GM18519 (cell line): Measurements from ENCODE around the gene NCOA1.
"Not testable (repeated sequence)": the region's sequence is repeated elsewhere in the genome, so short reads cannot be mapped to it uniquely, and the experiment has no call there.

Source experiments
- ATAC-seq: cut with Tn5 transposase; IDR thresholded peaks from one replicate; pipeline ENCODE4 v1.9.1; 2021; ENCODE audit warnings: mild to moderate bottlenecking, moderate library complexity; ENCODE audit not compliant: unreplicated experiment, low FRiP score

The NCOA1 gene

DNA sequence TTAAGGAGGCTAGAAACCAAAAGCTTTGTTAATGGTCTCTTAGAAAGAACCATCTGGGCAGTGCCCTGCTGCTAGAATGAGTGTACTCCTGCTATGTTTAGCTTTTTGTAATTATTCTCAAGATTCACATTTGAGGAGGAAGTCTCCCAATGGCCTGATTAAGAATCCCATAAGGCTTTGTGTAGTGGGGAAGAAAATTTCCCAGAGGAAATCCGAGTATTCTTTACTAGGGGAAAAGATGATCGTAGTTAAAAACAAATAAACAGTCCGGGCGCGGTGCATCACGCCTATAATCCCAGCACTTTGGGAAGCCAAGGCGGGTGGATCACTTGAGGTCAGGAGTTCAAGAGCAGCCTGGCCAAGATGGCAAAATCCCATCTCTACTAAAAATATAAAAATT, 184.3 kb downstream of the NCOA1 start:
- no peak for ATAC-seq

- ATAC-seq = no peak
Observed at GRCh38 chr2:24676493-24676892, 185.4 kb downstream of the NCOA1 start.

- ATAC-seq = not testable (repeated sequence)
Observed at GRCh38 chr2:24678066-24678465, 187.0 kb downstream of the NCOA1 start.

DNA sequence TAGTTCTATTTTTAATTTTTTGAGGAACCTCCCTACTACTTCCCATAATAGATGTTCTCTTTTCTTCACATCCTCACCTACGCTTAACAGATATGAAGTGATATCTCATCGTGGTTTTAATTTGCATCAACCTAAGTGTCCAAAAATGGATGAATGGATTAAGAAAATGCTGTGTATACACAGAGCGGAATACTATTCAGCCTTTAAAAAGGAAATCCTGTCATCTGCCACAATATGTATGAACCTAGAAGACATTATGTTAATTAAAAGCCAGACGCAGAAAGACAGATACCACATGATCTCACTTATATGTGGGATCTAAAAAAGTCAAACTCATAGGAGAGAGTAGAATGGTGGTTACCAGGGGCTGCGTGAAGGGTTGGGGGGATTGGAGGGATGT, 189.1 kb downstream of the NCOA1 start:
- no peak for ATAC-seq

DNA sequence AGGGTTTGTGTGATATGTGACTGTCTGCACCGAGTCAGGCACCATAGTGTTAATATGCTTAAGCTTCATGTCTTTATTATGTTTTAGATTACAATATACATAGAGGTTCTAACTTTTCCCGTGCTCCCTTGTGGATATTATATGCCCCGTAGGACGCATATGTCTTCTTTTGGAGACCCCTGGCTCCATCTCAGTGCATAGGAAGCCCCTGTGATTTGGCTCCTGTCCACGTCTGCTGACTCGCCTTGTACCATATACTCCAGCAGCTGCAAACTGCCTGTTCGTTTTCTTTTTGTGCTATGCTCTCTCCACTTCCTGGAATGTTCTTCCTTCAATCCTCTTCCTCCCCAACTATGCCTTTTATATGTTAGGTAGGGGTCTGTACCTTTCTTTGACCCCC, 191.2 kb downstream of the NCOA1 start:
- ATAC-seq = no peak

- ATAC-seq = no peak
Observed at GRCh38 chr2:24683408-24683807, 192.4 kb downstream of the NCOA1 start.

- no peak for ATAC-seq
Observed at GRCh38 chr2:24690524-24690923, 199.5 kb downstream of the NCOA1 start.

DNA sequence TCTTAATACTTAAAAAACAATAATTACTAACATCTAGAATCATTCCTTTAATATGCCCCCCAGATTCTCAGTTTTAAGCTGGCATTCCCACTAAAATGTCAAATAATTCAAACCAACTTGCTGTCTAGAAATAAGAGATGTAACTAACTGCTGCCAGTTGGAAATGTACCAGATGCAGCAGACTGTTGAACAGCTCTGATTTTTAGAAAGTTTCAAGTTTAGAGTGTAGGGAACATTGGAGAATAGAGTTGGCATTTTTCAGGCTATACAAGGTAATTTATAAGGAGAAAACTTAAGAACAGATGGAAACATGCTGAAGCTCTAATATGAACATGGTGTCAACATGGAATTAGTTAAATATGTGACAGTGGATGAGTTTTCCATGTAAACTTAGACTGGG, 200.8 kb downstream of the NCOA1 start:
- ATAC-seq = no peak

- no peak for ATAC-seq
Observed at GRCh38 chr2:24697792-24698191, 206.7 kb downstream of the NCOA1 start.

GRCh38 chr2:24702800-24703199, 211.7 kb downstream of the NCOA1 start:
- no peak for ATAC-seq

DNA sequence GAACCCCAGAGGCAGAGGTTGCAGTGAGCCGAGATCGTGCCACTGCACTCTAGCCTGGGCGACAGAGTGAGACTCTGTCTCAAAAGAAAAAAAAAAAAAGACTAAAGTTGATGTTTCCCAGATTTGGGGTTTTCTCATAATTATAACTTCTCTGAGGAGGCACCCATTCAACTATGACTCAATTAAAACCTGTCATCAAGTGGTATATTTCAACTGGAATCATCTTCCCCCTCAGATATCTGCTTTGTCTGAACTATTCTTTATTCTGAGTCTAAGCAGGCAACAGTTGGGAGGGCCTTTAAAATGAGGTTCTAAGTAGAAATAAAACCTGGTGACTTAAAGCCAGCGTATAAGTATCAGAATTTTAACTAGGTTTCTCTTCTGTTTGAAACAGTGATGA, 213.6 kb downstream of the NCOA1 start:
- no peak for ATAC-seq

DNA sequence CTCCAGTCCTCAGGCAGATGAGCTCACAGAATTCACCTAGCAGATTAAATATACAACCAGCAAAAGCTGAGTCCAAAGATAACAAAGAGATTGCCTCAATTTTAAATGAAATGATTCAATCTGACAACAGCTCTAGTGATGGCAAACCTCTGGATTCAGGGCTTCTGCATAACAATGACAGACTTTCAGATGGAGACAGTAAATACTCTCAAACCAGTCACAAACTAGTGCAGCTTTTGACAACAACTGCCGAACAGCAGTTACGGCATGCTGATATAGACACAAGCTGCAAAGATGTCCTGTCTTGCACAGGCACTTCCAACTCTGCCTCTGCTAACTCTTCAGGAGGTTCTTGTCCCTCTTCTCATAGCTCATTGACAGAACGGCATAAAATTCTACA, 216.1 kb downstream of the NCOA1 start:
- no peak for ATAC-seq

DNA sequence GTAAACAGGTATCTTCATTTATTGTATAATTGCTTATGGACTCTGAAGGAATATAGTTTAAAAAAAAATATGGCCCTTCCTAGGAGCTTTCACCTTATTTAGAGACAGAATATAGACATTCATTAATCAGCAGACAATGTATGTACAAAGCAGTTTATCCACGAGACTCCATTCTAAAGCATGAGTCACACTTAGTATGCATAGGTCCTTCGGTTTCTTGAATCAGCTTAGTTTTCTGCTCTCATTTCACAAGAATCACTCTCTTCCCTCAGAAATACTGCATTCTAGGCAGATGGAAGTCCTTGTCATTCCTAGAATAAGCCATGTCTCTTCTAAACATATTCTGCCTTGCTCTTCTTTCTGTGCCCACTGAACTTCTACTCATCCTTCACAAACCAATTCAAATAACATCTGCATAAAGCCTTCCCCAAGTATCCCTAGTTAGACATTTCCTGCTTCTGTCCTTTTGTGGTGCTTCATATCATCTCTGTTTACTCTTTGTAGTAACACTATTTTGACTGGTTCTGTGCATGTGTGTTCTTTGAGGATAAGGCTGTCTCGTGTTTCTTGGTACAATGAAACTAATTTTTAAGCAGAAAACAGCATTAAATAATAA, 217.6 kb downstream of the NCOA1 start:
- no peak for ATAC-seq

DNA sequence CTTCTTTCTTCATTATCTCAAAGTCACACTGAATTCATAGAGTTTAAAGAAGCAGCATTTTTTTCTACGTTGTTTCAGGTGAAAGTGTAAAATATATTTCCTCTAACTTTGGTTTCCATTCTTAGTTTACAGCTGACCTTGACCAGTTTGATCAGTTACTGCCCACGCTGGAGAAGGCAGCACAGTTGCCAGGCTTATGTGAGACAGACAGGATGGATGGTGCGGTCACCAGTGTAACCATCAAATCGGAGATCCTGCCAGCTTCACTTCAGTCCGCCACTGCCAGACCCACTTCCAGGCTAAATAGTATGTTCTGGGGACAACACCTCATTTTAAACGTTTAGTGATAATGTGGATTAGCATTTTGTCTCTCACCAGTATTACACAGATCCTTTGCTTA, 219.8 kb downstream of the NCOA1 start:
- ATAC-seq = no peak

DNA sequence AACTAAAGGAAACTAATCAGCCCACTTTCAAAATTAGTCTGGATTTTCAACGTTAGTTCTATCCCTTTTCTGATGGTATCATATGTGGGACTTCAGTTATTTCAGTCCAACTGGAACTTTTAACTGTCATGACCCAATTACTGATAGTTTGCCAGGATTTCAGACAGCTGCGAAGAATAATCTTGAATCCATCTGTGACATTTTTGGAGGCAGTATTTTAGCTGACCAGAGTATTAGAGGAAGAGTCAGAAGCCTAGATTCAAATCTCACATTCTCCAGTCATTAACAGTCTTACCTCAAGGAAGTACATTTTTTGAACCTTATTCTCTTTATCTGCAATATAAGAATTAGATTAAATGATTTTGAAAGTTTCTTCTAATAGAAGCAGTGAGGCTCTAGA, 220.8 kb downstream of the NCOA1 start:
- ATAC-seq = no peak

DNA sequence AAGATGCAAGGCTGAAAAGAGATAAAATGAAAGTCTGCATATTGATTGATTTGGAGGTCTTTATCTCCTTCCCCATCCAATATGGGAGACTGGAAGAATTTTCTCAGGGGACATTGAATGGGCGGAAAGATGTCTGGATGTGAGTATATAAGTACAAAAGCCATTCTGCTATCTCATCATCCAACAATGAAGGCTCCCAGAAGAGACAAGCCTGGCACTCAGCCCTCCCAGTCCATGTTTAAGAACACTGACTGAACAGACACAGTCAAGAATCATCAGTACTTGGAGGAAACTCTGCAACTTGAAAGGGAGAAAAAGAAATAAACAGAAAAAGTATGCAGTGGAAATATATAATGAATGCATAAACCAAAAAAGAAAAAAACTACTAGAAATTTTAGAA, 221.2 kb downstream of the NCOA1 start:
- no peak for ATAC-seq

- ATAC-seq = no peak
Observed at GRCh38 chr2:24717263-24717951, 226.4 kb downstream of the NCOA1 start.

DNA sequence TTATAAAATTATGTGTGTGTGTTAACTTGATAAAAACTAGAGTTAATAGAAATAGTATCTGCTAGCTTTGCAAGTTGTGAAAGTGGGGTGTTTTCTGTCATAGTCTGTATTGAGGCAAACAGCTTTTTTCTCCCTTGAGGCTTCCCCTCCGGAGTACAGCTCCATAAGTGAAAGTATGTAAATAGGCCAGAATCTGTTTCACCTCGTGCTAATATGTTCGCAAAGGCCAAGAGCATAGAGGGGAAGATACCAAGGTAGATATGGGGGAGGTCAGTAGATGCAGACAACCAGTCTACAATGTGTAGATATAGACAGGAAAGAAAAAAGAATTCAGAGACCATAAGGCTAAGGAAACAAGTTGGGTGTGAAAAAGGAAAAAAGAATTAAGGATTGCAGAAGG, 229.3 kb downstream of the NCOA1 start:
- peak; percentile 82 for ATAC-seq

- ATAC-seq = no peak
Observed at GRCh38 chr2:24721470-24721869, 230.4 kb downstream of the NCOA1 start.

DNA sequence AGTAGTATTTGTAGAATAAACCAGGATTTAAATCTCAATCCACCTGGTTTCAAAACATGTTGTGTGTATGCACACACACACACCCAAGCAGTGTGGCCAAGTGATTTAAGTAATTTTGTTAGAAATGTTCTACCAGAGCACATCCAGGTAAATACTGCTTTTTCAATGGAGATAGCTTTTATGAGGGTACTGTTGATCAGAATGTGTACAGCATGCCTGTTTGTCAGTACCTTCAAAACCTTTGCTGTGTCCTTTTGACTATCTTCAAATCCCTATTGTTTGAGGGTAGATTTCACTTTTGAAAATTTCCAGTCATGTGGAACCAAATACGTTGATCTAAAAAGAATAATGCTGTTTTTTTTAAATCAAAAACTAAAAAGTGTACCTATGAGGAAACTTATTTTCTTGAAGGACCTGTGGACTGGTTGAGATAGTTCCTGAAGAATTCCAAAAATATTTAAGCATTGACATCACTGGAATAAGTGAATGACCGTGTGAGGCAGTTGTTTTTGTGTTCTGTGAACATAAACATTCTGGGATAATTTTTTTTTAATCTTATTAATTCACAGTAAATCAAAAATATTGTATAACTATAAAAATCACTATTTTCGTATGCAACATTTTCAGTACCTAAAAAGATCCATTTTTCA, 231.2 kb downstream of the NCOA1 start:
- ATAC-seq = no peak

DNA sequence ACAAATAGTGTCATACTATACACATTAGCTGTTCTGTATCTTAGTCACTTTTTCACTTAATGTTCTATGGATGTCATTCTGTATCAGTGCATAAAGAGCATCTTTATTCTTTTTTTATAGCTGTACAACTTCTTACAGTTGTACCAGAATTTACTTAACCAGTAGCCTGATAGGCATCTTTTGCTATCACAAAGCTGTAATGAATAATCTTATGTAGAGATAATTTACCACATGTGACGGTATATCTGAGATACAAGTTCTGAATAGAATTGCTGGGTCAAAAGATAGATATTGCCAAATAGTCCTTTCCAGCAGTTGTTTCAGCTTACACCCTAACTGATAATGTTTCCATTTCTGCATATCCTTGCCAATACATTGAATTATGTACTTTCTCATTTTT, 232.1 kb downstream of the NCOA1 start:
- no peak for ATAC-seq

DNA sequence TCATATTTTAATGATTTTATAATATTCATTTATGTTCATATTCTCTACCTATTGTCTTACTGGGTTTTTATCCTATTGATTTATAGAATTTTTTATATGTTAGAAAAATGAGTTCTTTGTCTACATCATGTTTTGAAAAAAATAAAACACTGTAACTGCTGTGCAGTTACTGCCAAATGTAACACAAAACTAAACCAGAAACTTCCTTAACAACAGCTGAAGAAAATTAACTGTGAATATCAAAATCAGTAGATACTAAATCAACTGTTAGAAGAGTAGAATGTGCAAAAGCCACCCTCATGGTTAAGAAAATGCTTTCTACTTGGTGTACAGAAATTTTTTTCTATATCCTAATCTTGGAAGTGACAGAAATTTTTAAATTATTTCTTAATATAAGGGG, 232.6 kb downstream of the NCOA1 start:
- no peak for ATAC-seq
